Fibroblast of skin of left biceps (primary cell): ENCODE results near the gene BCL7A.
"Not testable (repeated sequence)": the region's sequence is repeated elsewhere in the genome, so short reads cannot be mapped to it uniquely, and the experiment has no call there.

ENCODE experiments used
- DNase-seq, 2 experiments: peaks; one replicate each; pipeline ENCODE4 v3.0.0-alpha.2; 2013; ENCODE audit warnings: low read depth in 2 of 2

BCL7A gene

GRCh38 chr12:122054842-122055520 is 33.3 kb downstream of the BCL7A start:
- no peak for DNase-seq

GRCh38 chr12:122056406-122056805 is 34.7 kb downstream of the BCL7A start:
- DNase-seq: not testable (repeated sequence)

- DNase-seq: no peak
Measured at GRCh38 chr12:122057007-122057735, 35.5 kb downstream of the BCL7A start.

GRCh38 chr12:122057769-122058168 is 36.1 kb downstream of the BCL7A start:
- no peak for DNase-seq

GRCh38 chr12:122058549-122059149 is 37.0 kb downstream of the BCL7A start:
- no peak for DNase-seq

GRCh38 chr12:122059203-122059960 is 37.7 kb downstream of the BCL7A start:
- DNase-seq: no peak

GRCh38 chr12:122060081-122060501 is 38.4 kb downstream of the BCL7A start:
- DNase-seq: no peak

GRCh38 chr12:122061253-122061652 is 39.6 kb downstream of the BCL7A start:
- no peak for DNase-seq

GRCh38 chr12:122062832-122063693 is 41.4 kb downstream of the BCL7A start:
- DNase-seq: no peak

- no peak for DNase-seq
Measured at GRCh38 chr12:122063694-122064024, 42.0 kb downstream of the BCL7A start.

GRCh38 chr12:122064025-122064777 is 42.5 kb downstream of the BCL7A start:
- peak; percentile 89 for DNase-seq

GRCh38 chr12:122064780-122065588 is 43.3 kb downstream of the BCL7A start:
- DNase-seq: peak in 1 of 2 experiments; percentile 56

GRCh38 chr12:122067548-122067947 is 45.9 kb downstream of the BCL7A start:
- no peak for DNase-seq

- DNase-seq: no peak
Measured at GRCh38 chr12:122067966-122068365, 46.3 kb downstream of the BCL7A start.

- DNase-seq: peak; percentile 80 to 81
Measured at GRCh38 chr12:122072031-122072970, 50.6 kb downstream of the BCL7A start.

GRCh38 chr12:122073815-122074214 is 52.1 kb downstream of the BCL7A start:
- DNase-seq: no peak

- no peak for DNase-seq
Measured at GRCh38 chr12:122076743-122077495, 55.2 kb downstream of the BCL7A start.
